HG02943 (cell line): ENCODE data around the gene RPS6KA3.
"Not testable (repeated sequence)": the region's sequence is repeated elsewhere in the genome, so short reads cannot be mapped to it uniquely, and the experiment has no call there.

ENCODE experiments used
- ATAC-seq: cut with Tn5 transposase; IDR thresholded peaks from one replicate; pipeline ENCODE4 v1.9.1; 2021; ENCODE audit warnings: mild to moderate bottlenecking, low read depth, moderate library complexity; ENCODE audit not compliant: unreplicated experiment

RPS6KA3 gene

DNA sequence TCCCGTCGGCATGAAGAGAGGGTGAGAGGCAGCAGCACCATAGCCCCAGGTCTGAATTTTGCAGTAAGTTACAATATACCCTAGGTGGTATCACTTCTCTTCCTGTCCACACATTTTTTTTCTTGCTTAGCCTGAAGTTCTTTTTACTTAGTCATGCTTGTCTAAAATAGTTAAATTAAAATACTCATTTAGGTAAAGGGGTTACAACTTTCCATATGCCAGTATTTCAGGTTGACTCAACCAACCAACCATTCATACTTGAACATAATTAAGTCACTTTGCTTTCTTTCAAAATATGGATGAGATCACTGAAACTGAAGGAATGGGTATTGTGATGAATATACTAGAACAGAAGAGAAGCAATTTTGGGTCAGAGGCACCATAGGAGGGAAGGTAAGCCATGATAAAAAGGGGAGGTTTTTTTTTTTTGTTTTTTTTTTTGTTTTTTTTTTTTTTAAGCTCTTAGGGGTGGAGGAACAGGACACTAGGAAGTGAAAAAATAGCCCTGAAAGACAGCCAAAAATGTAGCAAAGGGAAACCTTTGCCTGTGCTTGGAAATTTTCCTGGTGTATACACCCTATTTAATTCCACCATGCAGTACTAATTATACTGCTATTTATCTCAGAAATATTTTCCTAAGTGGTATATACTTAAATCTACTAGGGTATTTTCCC, 41.8 kb downstream of the RPS6KA3 start:
- peak; percentile 73 for ATAC-seq

DNA sequence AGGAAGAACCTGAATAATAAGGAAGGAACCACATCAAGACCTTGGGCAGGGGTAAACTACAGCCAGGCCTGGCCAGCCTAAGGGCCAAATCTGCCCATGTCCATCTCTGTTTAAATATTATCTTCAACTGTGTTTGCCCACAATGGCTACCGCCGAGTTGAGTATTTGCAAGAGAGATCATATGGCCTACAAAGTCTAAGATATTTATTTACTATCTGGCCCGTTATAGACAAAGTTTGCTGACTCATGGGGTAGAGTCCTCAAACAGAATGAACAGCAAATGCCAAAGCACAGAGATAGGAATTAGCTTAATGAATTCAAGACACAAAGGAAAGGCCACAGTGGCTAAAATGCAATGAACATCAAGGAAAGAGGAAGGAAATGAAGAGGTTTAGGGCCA, 44.8 kb downstream of the RPS6KA3 start:
- ATAC-seq: no peak

DNA sequence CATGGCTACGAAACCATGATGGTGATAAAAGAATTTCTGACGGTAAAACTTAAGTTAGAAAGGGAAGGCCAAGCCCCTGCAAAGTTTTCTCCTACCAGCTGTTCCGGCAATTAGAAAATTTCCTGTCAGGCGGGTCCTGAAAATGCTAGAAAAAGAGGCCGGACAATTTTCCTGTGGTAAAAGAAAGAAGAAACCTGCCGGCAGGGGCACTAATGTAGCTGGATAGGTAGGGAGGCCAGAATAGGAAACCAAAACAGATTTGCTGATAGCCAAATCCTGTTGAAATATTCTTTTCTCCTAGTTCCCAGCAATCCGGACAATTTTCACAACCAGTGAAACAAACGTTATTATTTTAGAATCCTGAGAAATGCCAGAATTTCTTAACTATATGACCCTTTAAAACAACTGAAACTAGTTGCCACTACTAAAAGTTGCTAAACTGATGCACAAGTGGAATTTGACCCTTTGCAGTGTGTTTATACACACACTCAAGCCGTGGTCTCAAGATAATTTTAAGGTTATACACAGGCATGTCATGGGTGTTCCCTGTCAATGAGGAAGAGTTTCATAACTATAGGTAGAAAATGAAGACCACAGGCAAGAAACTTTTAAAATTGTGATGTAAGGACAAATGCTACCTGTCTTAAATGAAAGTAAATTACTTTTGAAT, 47.7 kb downstream of the RPS6KA3 start:
- no peak for ATAC-seq

DNA sequence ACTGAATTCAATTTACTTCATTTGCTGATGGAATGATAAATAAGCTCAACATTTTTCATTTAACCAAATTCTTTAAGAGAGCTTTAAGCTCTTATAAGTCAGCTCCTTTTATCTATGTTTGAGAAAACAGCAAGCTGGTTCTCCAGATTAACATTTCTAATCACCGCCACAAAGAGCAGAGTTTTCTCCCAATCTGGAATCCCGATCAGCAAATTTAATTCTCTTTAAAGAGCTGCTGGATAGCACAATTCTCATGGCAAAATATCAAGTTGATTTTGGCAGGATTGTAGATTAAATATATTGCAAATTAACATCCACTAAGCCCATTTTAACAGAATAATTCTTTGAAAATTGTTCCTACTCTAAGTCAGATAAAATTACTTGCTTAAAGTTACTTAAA, 48.8 kb downstream of the RPS6KA3 start:
- no peak for ATAC-seq

DNA sequence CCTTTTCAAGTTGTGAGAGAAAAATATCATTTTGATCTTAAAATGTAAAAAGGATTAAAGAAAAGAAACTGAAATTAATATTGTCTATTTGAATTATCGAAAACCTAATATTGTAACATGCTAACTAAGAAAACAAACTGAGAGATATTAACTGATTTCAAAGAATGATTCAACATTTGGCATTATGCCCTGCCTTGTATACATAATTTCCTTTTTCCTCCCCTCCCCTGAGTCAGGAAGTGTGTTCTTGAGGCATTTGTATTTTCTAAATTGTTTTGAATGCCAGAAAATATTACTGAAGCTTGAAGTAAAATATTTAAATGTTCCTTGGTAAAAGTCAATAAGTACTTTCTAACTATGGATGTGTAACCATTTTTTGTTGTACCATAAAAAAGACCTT, 49.4 kb downstream of the RPS6KA3 start:
- ATAC-seq: no peak

DNA sequence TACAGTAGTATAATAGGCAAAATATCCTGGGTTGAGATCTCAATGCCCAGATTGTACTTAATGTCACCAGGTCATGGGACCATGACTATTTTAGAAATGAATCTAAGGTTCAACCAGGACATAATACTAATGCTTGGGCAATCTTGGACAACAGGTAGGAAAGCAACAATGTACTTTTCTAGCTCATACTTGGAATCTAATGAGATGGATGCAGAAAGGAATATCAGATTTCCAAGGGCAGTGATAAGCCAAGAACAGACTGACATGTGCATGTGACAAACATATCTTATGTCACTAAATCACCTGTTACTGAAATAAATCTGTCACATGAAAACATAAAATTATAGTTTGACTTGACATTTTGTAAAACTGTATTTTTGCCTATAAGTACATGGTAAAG, 51.1 kb downstream of the RPS6KA3 start:
- ATAC-seq: no peak

DNA sequence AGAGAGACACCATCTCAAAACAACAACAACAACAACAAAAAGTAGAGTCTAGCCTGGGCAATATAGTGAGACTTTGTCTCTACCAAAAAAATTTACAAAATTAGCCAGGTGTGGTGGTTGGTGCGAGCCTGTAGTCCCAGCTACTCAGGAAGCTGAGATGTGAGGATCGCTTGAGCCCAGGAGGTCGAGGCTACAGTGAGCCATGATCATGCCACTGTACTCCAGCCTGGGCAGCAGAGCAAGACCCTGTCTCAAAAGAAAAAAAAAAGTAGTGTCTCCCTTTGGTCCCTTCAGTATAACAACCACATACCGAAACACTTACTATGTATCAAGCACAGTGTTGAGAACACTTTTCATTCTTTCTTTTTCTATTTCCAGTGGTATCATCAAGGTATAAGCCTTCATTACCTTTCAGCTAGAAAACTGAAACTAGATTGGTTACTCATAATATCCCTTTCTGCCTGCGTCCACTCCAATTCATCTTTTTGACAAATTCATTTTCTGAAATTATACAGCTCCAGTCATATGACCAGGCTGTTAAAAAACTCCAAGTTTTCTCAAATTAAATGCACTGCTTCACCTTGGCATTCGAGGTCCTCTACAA, 54.1 kb downstream of the RPS6KA3 start:
- peak; percentile 90 for ATAC-seq

DNA sequence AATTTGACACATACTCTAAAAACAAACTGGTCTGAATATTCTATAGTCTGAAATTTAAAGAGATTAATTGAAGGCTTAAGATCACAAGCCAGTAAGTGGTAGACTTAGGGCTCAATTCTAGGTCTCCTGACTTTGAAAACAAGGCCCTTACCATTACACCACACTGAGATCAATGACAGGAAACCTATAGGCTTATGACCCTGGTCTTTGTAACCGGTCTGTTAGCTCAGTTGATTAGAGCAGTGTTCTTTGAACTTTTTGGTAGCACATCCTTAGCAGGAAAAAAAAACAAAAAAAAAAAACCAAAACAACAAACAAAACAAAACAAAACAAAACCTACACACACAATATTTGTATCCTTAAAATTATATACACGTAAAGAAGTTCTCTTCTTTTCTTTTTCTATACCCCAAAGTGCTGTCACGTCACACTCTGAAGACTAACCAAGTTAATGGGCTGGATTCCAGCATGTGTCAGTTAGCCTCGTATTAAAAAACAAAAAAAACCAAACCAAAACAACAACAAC, 55.4 kb downstream of the RPS6KA3 start:
- no peak for ATAC-seq

DNA sequence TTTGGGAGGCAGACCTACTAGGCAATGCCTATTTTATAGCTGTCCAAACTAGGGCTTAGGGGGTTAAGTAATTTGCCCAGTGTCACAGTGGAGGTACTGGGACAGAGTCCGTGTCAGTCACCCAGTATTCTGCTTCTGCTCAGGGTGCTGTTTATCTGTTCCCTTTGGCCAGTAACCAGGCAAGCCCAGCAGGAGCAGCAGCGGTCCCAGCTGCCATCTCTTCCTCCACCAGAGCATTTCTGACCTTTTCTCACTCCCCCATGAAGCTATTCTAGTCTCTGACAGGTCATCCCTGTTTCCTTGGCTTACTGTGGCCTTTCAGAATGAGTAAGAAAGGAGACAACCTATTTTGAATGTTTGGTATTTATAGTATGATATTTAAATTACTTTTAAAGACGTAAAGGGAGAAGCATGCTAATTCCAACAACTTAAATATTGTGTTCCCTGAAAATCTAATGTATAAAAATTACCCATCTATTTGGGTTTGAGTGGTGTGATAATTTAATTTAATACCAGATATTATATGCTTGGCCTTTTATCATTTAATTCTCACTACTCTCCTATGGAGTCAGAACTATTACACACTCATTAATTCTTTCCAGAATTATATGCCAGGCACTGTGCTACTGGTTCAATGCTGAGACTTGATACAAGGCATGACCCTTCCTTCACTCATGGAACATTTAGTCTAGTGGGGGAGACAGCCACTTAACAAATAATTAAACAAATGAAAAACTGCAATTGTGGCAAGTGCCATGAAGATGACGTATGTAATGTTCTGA, 60.6 kb downstream of the RPS6KA3 start:
- ATAC-seq: peak; percentile 59

DNA sequence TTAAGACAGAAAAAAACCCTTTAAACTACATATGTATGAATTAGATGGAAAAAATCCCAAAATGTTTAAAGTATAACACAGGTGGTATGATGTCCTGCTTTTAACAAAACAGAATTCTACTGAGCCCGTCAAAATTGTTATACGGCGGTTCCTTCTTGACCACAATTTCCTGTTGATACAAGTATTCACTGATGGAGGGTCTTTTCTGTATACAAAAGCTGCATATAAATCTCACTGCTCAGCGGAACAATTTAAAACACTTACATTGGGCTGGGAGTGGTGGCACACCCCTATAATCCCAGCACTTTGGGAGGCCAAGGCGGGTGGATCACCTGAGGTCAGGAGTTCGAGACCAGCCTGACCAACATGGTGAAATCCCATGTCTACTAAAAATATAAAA, 62.4 kb downstream of the RPS6KA3 start:
- no peak for ATAC-seq

DNA sequence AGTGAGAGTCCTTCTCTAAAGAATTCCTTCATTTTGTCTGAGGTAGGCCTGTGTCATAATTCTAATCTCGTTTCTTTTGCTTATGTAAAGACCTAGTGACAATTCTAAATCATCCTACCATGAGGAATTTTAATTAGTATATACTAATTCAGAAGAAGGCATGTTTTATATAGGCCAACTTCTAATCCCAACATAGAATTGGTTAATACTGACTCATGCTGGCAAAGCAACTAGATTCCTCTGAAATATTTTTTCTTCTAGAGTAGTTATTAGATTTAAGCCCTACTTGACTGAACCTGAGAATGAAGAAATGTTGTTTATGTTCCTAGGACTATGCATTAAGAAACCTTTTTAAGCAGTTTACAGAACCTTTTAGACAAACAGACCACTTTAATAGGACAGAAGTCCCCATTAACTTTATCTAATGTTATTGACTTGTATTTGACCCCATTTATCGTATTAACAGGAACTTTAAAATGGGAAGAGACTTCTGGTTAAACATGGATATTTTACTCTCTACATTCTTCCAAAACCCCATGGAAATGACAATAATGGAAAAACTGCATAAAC, 69.0 kb downstream of the RPS6KA3 start:
- ATAC-seq: no peak

DNA sequence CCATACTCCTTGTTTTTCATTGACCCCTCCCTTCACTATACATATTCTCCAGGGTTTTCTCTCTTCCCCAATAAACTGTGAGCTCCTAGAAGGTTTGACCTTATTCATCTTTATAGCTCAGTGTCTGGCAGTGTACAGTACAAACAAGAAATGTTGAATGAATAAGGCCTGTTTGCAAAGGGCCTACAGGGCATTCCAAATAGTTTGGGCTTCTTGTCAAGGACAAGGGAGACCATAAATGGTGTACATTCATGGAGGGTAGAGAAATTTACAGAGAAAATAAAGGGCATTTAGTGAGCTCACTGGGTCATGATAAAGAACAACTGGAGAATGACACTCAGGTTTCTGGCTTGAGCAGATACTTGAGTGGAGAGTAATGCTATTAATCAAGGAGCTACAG, 77.5 kb downstream of the RPS6KA3 start:
- ATAC-seq: no peak

DNA sequence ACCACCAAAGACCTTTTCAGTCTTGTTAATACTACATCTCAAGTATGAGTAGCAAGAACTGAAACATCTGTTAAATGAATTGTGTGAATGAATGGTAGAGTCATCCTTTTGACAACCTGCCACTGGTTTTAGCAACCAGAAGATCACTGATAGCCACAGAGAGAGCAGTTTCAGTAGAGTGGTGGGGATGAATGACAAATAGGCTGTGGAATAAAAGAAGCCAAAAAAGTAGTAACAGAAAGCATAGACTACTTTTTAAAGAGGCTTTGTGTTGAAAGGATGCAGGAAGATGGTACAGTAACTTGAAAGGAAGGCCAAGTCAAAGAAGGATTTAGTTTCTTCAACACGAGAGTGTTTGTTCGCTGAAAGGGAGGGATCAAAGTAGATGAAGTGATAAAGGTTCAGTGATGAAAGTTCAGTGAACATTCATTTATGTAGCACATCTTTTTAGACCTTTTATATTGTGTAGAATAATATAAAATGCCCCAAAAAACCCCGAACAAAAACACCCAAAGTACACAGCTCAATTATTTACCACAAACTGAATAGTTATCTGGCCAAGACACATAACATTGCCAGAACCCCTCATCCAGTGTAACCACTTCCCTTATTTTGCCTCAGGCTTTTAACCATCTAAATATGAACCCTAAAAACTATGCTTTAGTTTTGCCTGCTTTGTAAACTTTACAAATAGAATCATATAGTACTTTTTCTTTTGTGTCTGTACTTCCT, 84.9 kb downstream of the RPS6KA3 start:
- ATAC-seq: no peak

DNA sequence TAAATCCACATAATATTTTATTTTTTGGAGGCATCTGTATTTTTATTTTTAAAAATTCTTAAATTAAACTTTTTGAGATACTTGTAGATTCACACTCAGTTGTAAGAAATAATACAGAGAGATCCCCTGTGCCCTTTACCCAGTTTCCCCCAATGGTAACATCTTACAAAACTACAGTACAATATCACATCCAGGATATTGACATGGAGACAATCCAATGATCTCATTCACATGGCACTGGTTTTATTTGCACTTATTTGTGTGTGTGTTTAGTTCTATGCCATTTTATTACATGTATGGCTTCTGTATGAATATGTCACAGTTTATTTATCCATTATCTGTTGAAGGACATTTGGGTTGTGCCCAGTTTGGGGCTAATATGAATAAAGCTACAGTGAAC, 89.6 kb downstream of the RPS6KA3 start:
- no peak for ATAC-seq

DNA sequence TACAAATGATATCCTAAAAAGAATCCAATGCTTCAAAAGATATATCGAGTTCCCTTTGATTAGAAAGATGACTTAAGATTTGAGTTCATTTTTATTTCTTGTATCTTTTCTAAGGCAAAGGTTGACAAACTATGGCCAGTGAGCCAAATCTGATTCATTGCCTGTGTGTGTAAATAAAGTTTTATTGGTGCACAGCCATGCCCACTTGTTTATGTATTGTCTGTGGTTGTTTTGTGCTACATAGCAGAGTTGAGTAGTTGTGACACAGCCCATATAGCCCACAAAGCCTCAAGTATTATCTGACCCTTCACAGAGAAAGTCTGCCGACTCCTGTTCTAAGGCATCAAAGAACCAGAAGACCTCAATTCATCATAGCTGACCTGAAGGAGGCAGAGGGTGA, 92.9 kb downstream of the RPS6KA3 start:
- no peak for ATAC-seq

DNA sequence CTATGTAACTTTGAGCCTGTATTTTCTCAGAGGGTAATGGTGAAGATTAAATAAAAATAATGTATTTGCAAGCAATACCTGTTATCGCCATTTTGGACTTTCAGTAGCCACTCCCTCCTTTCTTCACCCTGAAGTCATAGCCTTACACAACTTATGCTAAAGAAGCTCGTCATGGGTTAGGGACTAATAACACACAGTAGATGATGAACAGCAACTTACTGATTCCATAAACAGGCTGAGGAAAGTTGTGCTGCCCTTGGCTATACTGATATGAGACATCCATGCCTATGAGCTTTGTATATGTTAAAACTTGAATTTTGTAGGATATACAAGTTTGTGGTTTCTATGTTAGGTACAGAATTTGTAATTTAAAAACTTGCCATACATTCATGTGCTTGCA, 93.4 kb downstream of the RPS6KA3 start:
- no peak for ATAC-seq

DNA sequence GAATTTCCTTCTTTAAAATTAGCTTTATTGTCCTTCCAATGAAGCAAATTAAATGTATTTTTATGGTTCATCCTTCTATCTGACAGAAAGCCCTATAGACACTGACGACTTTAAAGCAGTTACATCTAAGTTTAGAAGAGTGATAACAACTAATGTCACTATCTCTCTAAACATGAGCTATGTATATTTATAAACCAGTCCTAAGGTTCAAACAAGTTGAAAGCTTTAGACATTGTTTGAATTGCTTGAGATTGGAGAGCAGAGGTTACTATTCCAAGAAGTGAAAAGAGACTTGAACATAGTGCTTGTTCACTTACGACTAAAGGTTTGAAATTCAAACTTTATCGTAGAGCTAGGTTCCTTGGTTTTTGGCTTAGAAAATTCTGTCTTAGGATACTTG, 94.8 kb downstream of the RPS6KA3 start:
- no peak for ATAC-seq

DNA sequence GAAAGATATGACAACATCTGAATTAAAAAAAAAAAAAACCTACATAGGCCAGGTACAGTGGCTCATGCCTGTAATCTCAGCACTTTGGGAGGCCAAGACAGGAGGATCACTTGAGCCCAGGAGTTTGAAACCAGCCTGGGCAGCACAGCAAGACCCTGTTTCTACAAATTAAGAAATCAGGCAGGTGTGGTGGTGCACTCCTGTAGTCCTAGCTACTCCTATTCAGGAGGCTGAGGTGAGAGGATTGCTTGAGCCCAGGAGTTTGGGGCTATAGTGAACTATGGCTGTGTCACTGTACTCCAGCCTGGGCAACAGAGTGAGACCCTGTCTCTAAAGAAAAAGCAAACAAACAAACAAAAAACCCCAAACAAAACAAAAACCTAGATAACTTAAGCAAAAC, 104.2 kb downstream of the RPS6KA3 start:
- not testable (repeated sequence) for ATAC-seq

DNA sequence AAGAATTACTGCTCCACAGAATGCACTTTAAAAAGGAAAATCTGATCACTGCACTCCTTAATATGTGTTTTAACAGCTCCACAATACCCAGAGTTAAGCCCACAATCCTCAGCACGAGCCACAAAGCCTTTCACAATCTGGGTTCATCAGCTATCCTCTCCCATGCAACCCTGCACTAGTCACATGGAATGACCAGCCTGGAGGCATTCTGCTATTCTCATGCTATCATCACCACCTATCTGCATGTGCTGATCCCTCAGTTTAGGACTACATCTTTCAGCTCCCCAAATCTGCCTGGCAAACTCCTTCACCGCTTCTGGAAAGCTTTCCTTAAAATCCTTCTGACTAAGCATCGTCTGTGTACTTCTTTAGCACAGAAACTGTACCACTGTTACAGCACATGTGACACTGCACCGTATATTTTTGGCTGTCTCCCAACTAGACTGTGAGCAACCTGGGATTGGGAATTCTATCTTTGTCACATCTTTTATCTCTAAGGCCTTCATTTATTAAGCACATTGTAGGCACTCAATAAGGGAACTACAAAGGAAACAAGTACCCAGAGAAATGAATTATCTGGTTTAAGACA, 106.8 kb downstream of the RPS6KA3 start:
- ATAC-seq: no peak

DNA sequence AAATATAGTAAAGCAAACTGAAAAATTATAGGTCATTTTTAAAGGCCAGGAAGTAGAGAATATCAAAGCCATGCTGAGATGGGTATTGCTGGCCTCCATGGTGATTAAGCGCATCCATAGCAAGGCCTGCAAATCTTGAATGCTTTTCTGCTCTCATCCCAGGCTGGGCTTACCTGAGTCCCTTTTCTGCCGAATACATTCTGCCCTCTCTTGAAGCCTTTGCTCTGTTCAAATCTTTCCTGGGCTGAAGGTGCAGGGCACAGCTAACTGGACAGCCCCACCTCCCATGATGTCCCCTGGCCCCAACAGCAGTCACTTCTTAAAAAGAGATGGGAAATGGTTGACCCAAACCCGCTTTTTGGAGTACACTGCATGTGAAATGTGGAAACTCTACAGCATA, 115.0 kb downstream of the RPS6KA3 start:
- ATAC-seq: no peak
